Erythroblast (primary cell): ENCODE data around the gene INTS6.

Experiments
- DNase-seq, 2 experiments: peaks; one replicate each; lab custom pipeline; 2025; lab: John Stamatoyannopoulos, UW
- GATA1 ChIP-seq: IDR thresholded peaks from 2 replicates; pipeline ENCODE4 v1.6.1; 2011; ENCODE audit warnings: low read depth, mild to moderate bottlenecking, control low read depth, low read length, moderate library complexity
- POLR2A ChIP-seq: IDR thresholded peaks from 2 replicates; pipeline ENCODE4 v1.6.1; 2011; ENCODE audit warnings: mild to moderate bottlenecking, low read length

The INTS6 gene

GRCh38 chr13:51363625-51364024 is 89.2 kb downstream of the INTS6 start:
- DNase-seq, result no peak
- TF ChIP-seq GATA1, result no peak
- TF ChIP-seq POLR2A, result no peak

GRCh38 chr13:51361106-51361505 is 91.7 kb downstream of the INTS6 start:
- TF ChIP-seq GATA1 (no peak), POLR2A (no peak)
- no peak for DNase-seq

DNA sequence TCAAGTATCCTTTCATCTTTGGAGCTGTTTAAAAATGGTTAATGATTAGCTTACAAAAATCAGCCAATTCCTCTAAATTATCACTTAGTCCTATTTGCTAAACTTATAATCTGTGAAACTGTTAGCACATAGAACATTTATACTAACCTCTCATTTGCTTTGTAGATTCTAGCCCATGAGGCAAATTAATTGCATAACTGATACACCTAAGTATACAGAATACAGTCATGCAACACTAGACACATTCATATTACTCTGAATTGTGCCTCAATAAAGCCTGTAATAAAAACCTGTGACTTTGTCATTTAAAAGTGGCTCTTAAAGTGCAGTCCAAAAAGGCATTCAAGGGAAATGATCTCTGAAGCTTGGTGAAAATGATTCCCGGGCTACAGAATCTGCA is 92.3 kb downstream of the INTS6 start:
- DNase-seq, result no peak
- TF ChIP-seq POLR2A (no peak), GATA1 (no peak)

GRCh38 chr13:51359352-51359751 is 93.5 kb downstream of the INTS6 start:
- no peak for DNase-seq
- TF ChIP-seq GATA1, result no peak
- peak; percentile 3 for TF ChIP-seq POLR2A

DNA sequence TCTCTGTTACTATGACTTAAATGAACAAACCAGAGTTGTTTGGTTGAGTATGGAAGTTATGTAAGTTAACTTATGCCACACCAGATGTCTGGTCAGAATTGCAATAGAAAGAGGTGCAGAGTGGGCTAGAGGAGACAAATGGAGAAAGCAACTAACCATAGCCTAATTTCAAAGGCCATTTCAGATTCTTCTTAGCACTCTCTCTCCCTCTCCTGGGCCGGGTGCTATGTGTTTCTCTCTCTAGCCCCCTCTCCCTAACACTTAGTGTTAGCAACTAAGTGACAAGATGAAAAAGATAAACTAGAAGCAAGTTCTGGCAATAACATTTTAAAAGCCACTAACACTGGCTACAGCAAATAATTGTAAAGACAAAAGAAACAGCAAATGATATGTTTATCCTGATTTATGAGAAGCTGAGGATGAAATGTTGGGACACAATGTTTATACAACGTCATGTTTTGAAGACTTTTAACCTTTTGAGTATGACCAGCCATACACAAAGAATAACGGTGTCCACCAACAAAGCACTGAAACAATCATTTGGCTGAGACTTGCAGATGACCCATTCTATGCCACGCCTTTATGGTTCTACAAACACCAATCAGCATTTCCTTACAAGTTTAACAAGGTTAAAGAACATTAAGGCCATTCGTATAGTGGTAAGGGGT is 94.8 kb downstream of the INTS6 start:
- TF ChIP-seq POLR2A, result no peak
- DNase-seq, result no peak

DNA sequence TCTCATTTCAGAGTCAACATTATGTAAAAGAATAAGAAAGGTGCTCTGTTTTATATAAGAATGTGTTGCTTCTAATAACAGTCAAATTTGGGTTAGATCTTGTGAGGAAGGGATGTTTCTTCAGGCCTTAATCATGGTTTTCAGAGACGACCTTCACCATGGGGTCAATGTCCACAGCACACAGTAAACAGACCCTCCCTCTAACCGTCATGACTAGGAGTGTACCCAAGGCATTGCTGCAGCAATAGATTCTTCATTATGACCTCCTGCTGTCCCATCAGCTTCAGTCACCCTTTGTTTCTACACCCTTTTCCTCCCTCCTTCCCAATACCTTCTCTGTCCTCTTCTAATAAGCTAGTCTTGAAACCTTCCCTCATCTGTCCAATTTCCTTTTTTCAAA is 97.6 kb downstream of the INTS6 start:
- no peak for DNase-seq
- TF ChIP-seq POLR2A (no peak), GATA1 (no peak)

- no peak for DNase-seq
- TF ChIP-seq GATA1 (no peak), POLR2A (no peak)
These were observed 103.8 kb downstream of the INTS6 start for GRCh38 chr13:51349016-51349415.

DNA sequence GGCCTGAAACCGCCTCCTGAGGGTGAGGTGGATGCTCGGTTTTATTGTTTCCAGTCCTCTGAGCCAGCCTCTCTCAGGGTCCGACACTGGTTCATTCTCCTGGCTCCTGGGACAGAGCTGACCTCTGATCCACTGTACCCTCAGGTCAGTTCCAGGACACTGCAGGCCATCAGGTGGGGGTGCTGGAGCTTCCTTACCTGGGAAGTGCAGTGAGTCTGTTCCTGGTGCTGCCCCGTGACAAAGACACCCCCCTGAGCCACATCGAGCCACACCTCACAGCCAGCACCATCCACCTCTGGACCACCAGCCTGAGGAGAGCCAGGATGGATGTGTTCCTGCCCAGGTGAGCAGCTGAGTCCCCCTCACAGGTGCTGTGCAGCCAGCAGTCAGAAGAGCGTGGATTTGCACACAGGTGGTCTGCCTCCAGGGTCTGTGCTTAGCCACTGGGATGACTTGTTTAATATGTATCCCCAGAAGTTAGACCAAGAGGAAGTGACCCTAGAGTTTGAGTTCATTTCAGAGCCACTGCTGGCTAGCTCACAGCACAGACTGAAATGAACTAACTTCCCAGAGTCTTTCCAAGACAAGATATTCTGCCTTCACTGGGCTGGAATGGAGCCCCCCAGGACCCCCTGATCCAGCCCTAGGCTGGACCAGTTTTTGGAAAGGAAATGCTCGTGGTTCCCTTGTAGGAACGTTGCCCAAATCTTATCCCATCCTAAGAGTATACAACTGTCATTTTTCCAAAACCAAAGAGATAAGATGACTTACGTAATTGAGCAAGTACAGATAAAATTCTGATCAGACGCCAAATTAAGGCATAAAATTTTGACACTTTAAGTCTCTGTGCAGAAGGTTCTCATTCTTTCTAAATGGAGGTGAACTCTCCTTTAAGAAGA is 104.5 kb downstream of the INTS6 start:
- DNase-seq, result no peak
- no peak for TF ChIP-seq POLR2A
- TF ChIP-seq GATA1, result no peak

- no peak for TF ChIP-seq POLR2A
- TF ChIP-seq GATA1, result no peak
- DNase-seq, result no peak
These were observed 105.7 kb downstream of the INTS6 start for GRCh38 chr13:51347099-51347498.

GRCh38 chr13:51346397-51346796 is 106.4 kb downstream of the INTS6 start:
- DNase-seq, result no peak
- TF ChIP-seq GATA1 (no peak), POLR2A (no peak)

- no peak for DNase-seq
- TF ChIP-seq POLR2A (no peak), GATA1 (no peak)
These were observed 109.4 kb downstream of the INTS6 start for GRCh38 chr13:51343475-51343874.

DNA sequence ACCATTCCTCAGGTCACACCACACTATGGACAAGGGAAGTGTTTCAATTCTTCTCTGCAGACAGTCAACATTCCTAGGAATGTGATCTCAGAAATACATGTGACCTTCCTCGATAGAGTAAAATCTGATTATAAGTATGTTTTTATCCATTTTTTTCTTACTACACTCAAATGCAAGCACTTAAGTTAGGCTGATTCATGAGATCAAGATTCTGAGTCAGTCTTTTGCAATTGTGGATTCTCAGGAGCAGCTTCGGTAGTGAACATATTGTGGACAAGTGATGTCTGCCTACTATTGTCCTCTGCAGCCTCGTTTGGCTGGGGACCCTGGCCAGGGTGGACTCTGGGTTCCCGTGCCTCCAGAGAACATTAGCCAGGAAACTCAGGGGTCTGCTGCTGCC is 110.1 kb downstream of the INTS6 start:
- no peak for DNase-seq

DNA sequence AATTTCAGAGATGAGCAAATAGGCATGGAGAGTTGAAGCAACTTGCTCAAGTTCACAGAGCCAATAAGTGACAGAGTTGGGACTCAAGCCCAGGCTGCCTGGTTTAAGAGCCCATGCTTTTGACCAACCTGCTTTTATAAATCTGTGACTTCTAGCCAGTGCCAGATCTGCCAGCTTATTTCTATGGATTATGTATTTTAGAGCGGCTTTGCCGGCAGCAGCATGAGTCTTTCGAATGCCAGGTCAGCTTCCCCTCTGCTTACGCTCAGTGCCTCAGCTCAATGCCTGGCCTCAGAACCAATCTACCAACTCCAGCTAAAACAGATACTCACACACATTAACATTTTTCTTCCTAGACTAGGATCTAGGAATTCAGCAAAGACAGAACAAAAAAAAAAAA is 111.0 kb downstream of the INTS6 start:
- TF ChIP-seq GATA1 (no peak), POLR2A (no peak)
- no peak for DNase-seq

More for the DNA sequence above, 110.1 kb downstream of the INTS6 start:
- TF ChIP-seq POLR2A, result no peak
- TF ChIP-seq GATA1, result no peak

GRCh38 chr13:51341232-51341631 is 111.6 kb downstream of the INTS6 start:
- TF ChIP-seq GATA1 (no peak), POLR2A (no peak)
- no peak for DNase-seq
